Measurements from ENCODE around the gene MICB.
"Not testable (repeated sequence)": the region's sequence is repeated elsewhere in the genome, so short reads cannot be mapped to it uniquely, and the experiment has no call there.

MICB gene

GRCh38 chr6:31546958-31547726, 49.2 kb downstream of the MICB start, which contains the start of gene NFKBIL1:
Gene NFKBIL1 (plus strand): TSS chr6:31547608. CDS start chr6:31547695, 87 bp downstream.
- TF ChIP-seq MYC (IDR thresholded peaks at IDR 0.05; ENCODE audit: low read depth, low read length), result peak; percentile 74
- no peak; the same call in 1 of the 2 replicates for TF ChIP-seq MAX (IDR thresholded peaks at IDR 0.05; ENCODE audit: low read depth, low read length)
- peak; percentile 28 for TF ChIP-seq POLR2A (IDR thresholded peaks at IDR 0.05; ENCODE audit: extremely low read depth, insufficient read length)
- TF ChIP-seq, protein P1, sequence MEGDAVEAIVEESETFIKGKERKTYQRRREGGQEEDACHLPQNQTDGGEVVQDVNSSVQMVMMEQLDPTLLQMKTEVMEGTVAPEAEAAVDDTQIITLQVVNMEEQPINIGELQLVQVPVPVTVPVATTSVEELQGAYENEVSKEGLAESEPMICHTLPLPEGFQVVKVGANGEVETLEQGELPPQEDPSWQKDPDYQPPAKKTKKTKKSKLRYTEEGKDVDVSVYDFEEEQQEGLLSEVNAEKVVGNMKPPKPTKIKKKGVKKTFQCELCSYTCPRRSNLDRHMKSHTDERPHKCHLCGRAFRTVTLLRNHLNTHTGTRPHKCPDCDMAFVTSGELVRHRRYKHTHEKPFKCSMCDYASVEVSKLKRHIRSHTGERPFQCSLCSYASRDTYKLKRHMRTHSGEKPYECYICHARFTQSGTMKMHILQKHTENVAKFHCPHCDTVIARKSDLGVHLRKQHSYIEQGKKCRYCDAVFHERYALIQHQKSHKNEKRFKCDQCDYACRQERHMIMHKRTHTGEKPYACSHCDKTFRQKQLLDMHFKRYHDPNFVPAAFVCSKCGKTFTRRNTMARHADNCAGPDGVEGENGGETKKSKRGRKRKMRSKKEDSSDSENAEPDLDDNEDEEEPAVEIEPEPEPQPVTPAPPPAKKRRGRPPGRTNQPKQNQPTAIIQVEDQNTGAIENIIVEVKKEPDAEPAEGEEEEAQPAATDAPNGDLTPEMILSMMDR (IDR thresholded peaks at IDR 0.05; ENCODE audit: low read depth, low read length), result no peak
- H3K4me3 ChIP-seq (ENCODE audit: low read depth, low read length), result peak within 1 kb of the TSS; percentile 65
- DNase-seq (ENCODE audit: low read depth), result peak; percentile 100

DNA sequence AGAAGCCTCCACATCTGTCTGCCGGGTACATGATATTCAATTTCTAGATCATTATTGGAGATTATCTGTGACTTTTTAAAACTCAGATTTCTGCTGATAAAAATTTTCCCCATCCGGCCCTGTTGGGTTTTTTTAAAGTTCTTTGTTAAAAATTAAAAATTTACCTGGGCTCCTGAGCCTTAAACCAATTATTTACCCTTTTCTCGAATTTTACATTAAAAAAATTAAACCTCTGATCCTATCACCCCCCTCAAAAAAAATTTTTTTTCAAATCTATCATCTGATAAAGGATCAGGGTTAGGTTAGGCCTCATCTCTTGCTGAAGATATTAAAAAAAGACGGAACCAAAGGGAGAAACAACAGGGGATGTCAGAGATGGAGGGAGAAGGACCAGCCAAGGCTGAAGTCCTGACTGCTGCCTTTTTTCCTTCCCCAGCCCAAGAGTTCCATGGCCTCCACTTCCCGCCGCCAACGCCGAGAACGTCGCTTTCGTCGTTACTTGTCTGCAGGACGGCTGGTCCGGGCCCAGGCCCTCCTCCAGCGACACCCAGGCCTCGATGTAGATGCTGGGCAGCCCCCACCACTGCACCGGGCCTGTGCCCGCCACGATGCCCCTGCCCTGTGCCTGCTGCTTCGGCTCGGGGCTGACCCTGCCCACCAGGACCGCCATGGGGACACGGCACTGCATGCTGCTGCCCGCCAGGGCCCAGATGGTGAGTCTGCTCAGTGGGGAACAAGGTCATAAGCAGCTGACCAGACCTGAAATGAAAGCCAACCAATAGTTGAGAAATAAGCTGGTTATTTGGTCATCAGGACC, 50.0 kb downstream of the MICB start:
- TF ChIP-seq POLR2A (IDR thresholded peaks at IDR 0.05; ENCODE audit: extremely low read depth, insufficient read length), result no peak
- TF ChIP-seq MYC (IDR thresholded peaks at IDR 0.05; ENCODE audit: low read depth, low read length), result no peak
- TF ChIP-seq MAX (IDR thresholded peaks at IDR 0.05; ENCODE audit: low read depth, low read length), result no peak
- TF ChIP-seq, protein P1 (IDR thresholded peaks at IDR 0.05; ENCODE audit: low read depth, low read length), result no peak
- H3K4me3 ChIP-seq (ENCODE audit: low read depth, low read length), result peak overlapping the region; percentile 65
- DNase-seq (ENCODE audit: low read depth), result peak; percentile 49

- DNase-seq (ENCODE audit: low read depth), result no peak
- TF ChIP-seq MAX (IDR thresholded peaks at IDR 0.05; ENCODE audit: low read depth, low read length) (no peak), MYC (IDR thresholded peaks at IDR 0.05; ENCODE audit: low read depth, low read length) (no peak)
- TF ChIP-seq, protein P1 (IDR thresholded peaks at IDR 0.05; ENCODE audit: low read depth, low read length), result no peak
- H3K4me3 ChIP-seq (ENCODE audit: low read depth, low read length), result peak overlapping the region; percentile 65
Observed at GRCh38 chr6:31548544-31548873, 50.6 kb downstream of the MICB start.

GRCh38 chr6:31551371-31551770, 53.4 kb downstream of the MICB start:
- H3K4me3 ChIP-seq (ENCODE audit: low read depth, low read length), result not testable (repeated sequence)
- peak; percentile 92 for DNase-seq (ENCODE audit: low read depth)
- peak; percentile 45; the same call in 1 of the 2 replicates for TF ChIP-seq MYC (IDR thresholded peaks at IDR 0.05; ENCODE audit: low read depth, low read length)
- TF ChIP-seq, protein P1 (IDR thresholded peaks at IDR 0.05; ENCODE audit: low read depth, low read length), result peak; percentile 85

DNA sequence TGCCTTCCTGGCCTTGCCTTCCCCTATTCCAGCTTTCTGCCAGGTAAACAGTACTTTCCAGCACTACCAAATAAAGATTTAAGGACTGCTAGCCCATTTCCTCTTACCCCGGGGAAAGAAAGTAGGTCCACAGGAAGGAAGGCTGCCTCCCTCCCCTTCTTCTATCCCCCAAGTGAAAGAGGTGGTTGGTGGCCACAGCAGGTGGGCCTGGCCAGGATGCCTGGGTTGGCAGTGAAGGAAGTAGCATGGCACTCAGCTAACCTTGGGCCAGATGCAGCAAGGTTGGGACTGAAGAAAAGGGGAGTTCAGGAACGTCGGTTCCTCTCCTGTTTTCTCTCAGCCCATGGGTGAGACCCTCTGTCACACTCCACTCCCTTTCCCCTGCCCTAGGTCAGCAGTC, 58.4 kb downstream of the MICB start:
- TF ChIP-seq, protein P1 (IDR thresholded peaks at IDR 0.05; ENCODE audit: low read depth, low read length), result no peak
- no peak for TF ChIP-seq MYC (IDR thresholded peaks at IDR 0.05; ENCODE audit: low read depth, low read length)
- TF ChIP-seq POLR2A (IDR thresholded peaks at IDR 0.05; ENCODE audit: extremely low read depth, insufficient read length), result no peak
- TF ChIP-seq MAX (IDR thresholded peaks at IDR 0.05; ENCODE audit: low read depth, low read length), result no peak
- peak; percentile 40 for DNase-seq (ENCODE audit: low read depth)
- no peak overlapping the region for H3K4me3 ChIP-seq (ENCODE audit: low read depth, low read length)

All from NB4 (cell line).